SK-N-MC (cell line): ENCODE measurements around the gene RIN1.

Experiments used
- DNase-seq: peaks from one replicate; pipeline ENCODE4 v3.0.0-alpha.2; 2011; ENCODE audit warnings: low read depth, low spot score
- H3K27ac ChIP-seq: fragments of 200-600 bp; sonication (generic); 2 replicates; pipeline ENCODE4 v1.5.1; 2016; ENCODE audit warnings: mixed run types
- H3K36me3 ChIP-seq: fragments of 200-600 bp; sonication (generic); 2 replicates; pipeline ENCODE4 v1.6.1; 2017; ENCODE audit warnings: antibody characterized with exemption, low read length, mixed read lengths; ENCODE audit not compliant: insufficient read depth
- H3K4me3 ChIP-seq: fragments of 200-600 bp; sonication (generic); 2 replicates; pipeline ENCODE4 v1.5.1; 2016
- H3K9ac ChIP-seq: fragments of 200-600 bp; sonication (generic); 2 replicates; pipeline ENCODE4 v1.8.0; 2017; ENCODE audit warnings: mixed run types, mixed read lengths; ENCODE audit not compliant: insufficient read length
- H3K9me3 ChIP-seq: fragments of 200-600 bp; sonication (generic); 2 replicates; pipeline ENCODE4 v1.6.1; 2017; ENCODE audit warnings: low read depth, mild to moderate bottlenecking, antibody characterized with exemption, low read length, moderate library complexity, mixed read lengths
- EZH2 ChIP-seq: fragments of 200-600 bp; sonication (generic); IDR thresholded peaks from one replicate; pipeline ENCODE4 v1.6.1; 2017; ENCODE audit warnings: antibody characterized with exemption
- FOXP2 ChIP-seq: optimal IDR thresholded peaks from 2 replicates; pipeline ENCODE3; 2011; ENCODE audit warnings: mild to moderate bottlenecking, moderate library complexity; ENCODE audit not compliant: insufficient read depth; ENCODE audit errors: extremely low read length, control extremely low read depth
- POLR2AphosphoS5 ChIP-seq: IDR thresholded peaks from 2 replicates; pipeline ENCODE4 v1.6.1; 2012; ENCODE audit warnings: mild to moderate bottlenecking, low read depth, low read length, borderline replicate concordance

The RIN1 gene

DNA sequence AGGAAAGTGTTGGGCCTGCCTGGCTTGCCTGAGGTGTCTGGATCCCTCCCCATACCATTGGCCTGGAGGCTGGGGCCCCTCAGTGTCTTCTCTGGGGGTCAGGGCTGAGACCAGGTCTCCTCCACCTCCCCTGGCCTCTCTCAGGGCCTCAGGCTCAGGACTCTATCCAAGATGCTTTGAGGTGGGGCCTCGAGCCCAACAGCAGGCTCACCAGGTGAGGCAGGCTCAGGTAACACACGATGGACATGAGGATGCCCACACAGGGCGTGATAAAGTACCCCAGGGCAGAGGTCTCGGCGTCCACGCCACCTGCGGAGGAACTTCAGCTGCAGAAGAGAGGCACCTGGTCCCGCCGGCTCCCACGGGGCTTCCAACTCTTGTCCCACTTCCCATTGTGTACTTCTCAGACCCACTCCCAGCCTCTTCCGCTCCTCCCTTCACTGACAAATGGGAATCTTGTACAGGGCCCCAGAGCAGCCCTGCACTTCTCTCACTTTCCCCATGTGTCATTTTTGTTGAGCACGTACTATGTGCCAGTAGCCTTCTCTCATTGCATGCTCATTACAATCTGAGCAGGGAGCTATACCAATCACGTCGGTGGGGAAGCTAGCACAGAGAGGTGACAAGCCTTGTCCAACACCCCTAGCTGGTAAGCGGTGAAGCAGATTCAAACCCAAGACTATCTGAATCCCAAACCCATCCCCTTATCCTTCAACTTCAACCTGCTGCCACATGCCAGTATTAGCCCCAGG lies 31.5 kb upstream of the RIN1 start:
- no peak for DNase-seq
- no peak overlapping the region for H3K4me3 ChIP-seq
- H3K27ac ChIP-seq: no peak overlapping the region
- peaks cover 50% of the 10 kb centered on the region for H3K36me3 ChIP-seq
- no peaks in the 10 kb centered on the region for H3K9me3 ChIP-seq
- TF ChIP-seq FOXP2 (no peak), POLR2AphosphoS5 (no peak), EZH2 (no peak)
- H3K9ac ChIP-seq: no peak overlapping the region

DNA sequence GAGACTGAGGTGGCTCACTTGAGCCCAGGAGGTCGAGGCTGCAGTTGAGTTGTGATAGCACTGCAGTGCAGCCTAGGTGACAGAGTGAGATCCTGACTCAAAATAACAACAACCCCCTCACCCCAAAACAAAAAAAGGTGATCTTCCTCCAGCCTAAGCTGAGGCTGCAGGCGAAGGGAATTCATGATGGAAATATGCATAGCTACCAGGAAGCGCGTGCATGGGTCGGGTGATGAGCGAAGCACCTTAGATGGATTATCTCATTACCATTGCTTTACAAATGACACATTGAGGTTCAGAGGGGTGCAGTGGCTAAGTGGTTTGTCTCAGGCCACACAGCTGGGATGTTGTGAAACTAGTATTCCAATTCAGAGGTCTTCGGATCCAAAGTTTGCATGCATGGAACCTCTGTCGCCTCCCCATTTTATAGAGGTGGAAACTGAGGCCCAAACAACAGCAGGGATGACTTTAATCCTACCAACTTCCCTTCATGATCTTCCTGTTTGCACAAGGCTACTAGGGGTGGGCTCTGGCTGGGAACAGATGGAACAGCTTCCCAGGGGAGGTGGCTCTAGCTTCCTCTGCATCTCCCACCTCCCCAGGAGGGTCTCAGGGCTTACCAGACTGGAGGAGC lies 30.7 kb upstream of the RIN1 start:
- Histone ChIP-seq H3K9ac (no peak overlapping the region), H3K27ac (0 out of 2 replicates have a peak overlapping the region, but pooled peaks have one; percentile 19), H3K36me3 (peaks cover 50% of the 10 kb centered on the region), H3K9me3 (no peaks in the 10 kb centered on the region), H3K4me3 (no peak overlapping the region)
- no peak for DNase-seq
- TF ChIP-seq FOXP2: no peak
- TF ChIP-seq POLR2AphosphoS5: no peak
- TF ChIP-seq EZH2: no peak

DNA sequence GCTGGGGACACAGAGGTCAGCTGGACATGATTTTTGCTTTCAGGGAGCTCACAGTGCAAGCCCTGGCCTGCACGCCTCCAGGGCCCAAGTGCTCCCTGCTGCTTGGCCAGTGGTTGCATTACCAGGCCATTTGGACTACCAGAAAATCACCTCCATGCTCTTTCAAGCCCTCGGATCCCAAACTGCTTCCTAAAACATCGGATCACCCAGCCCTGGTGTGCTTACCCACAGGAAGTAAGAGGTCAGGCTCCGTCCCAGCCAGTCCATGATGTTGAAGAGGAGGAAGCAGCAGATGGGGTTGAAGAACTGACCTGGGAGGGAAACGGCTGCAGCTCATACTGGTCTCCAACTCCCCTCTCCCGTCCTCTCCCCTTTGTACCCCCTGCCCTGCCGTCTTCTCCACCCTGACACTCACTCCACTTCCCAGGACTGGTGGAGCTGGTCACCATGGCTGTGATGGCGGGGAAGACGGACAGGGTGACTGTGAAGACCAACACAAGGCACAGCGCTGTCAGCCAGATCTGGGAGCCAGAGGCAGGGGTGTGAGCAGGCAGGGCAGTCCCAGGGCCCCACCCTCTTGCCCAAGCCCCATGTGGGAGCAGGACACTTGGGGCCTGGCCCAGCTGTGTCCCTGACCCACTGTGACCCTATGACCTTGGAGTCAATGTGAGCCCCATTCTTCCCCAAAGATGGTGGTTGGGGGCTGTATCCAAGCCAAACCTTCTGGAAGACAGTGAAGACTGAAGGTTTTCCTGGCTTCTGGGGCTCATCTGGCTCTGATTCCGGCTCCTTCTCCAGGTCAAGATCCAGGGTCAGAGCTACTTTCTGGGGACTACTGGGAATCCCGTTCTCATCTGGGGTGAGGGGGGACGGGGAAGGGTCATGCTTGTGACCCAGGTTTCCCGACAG lies 29.7 kb upstream of the RIN1 start:
- Histone ChIP-seq H3K9ac (no peak overlapping the region), H3K27ac (0 out of 2 replicates have a peak overlapping the region, but pooled peaks have one; percentile 19), H3K36me3 (peaks cover 50% of the 10 kb centered on the region), H3K9me3 (no peaks in the 10 kb centered on the region), H3K4me3 (no peak overlapping the region)
- DNase-seq: no peak
- TF ChIP-seq FOXP2: no peak
- no peak for TF ChIP-seq EZH2
- peak; percentile 53; the same call in 1 of the 2 replicates for TF ChIP-seq POLR2AphosphoS5

DNA sequence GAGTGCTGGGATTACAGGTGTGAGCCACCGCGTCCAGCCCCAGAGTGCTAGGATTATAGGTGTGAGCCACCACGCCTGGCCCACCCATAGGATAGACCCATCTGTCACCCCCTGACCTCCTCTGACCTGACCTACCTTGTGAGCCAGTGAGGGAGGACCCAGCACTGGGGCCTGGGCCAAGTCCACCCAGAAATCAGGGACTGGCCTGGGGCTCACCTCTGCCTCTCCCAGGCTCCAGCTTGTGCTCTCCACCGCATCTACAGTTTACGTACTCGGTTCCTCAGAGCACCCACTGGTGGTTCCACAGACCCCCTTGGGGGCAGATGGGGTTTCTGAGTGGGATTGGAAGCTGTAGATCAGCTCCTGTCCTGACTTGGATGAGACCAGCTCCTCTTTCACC lies 28.9 kb upstream of the RIN1 start:
- Histone ChIP-seq H3K9me3 (no peaks in the 10 kb centered on the region), H3K9ac (no peak overlapping the region), H3K4me3 (no peak overlapping the region), H3K36me3 (peaks cover 50% of the 10 kb centered on the region), H3K27ac (0 out of 2 replicates have a peak overlapping the region, but pooled peaks have one; percentile 3)
- DNase-seq: no peak
- TF ChIP-seq FOXP2: no peak
- TF ChIP-seq EZH2: no peak
- no peak for TF ChIP-seq POLR2AphosphoS5

DNA sequence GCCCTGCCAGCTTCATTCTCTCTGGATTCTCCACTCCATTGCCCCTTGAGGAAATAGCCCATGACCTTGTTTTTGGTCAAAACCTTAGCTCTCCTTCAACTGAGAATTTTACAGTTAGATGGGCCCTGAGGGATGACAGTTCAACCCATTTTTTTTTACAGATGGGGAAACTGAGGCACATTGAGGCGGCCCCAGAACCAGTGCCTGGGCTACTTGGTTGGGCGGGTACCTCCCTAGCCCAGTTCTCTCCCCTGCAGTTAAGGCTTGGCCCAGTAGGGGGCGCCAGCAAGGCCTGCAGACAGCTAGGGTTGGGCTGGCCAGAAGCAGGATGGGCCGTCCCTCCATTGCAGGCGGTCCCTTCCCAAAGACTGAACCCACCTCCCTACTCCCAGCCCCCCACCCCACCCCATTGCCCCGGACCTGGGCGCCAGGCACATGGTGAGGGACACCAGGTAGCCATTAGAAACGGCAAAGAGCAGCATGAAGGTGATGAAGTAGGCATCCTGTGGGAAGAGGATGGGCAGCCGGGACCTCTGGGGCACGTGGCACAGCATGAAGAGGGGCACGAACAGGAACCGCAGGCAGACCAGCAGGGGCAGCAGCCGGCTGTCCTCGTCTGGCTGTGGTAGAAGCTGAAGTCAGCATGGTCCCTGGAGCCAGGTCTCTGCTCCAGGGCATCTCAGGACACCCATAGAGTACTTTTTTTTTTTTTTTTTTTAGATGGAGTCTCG lies 27.7 kb upstream of the RIN1 start:
- H3K27ac ChIP-seq: 0 out of 2 replicates have a peak overlapping the region, but pooled peaks have one; percentile 2
- no peak overlapping the region for H3K4me3 ChIP-seq
- no peaks in the 10 kb centered on the region for H3K9me3 ChIP-seq
- H3K36me3 ChIP-seq: peaks cover 43% of the 10 kb centered on the region
- TF ChIP-seq FOXP2: no peak
- peak; percentile 23; the same call in 1 of the 2 replicates for TF ChIP-seq POLR2AphosphoS5
- no peak for TF ChIP-seq EZH2
- no peak overlapping the region for H3K9ac ChIP-seq
- DNase-seq: no peak

DNA sequence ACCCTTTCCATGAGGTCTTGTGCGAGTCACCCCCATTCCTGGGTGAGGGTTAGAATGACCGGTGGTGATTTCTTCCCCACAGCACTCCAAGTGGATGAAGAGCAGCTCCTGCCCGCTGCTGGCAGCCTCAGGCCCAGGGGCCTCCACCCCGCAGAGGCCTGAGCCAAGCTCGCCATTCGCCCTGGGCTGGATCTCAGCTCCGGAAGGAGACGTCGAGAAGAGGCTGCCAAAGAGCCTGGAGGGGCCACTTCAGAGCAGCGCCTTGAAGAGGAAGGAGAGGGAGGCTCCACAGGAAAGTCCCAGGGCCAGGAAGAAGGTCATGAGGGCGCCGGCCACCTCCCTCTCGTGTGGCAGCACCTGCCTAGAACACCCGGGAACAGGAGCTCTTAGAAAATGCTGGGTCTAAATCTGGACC lies 27.0 kb upstream of the RIN1 start:
- H3K27ac ChIP-seq: 0 out of 2 replicates have a peak overlapping the region, but pooled peaks have one; percentile 2
- no peaks in the 10 kb centered on the region for H3K9me3 ChIP-seq
- no peak overlapping the region for H3K4me3 ChIP-seq
- TF ChIP-seq EZH2 (no peak), FOXP2 (no peak), POLR2AphosphoS5 (no peak)
- H3K9ac ChIP-seq: no peak overlapping the region
- DNase-seq: no peak
- H3K36me3 ChIP-seq: peaks cover 35% of the 10 kb centered on the region

DNA sequence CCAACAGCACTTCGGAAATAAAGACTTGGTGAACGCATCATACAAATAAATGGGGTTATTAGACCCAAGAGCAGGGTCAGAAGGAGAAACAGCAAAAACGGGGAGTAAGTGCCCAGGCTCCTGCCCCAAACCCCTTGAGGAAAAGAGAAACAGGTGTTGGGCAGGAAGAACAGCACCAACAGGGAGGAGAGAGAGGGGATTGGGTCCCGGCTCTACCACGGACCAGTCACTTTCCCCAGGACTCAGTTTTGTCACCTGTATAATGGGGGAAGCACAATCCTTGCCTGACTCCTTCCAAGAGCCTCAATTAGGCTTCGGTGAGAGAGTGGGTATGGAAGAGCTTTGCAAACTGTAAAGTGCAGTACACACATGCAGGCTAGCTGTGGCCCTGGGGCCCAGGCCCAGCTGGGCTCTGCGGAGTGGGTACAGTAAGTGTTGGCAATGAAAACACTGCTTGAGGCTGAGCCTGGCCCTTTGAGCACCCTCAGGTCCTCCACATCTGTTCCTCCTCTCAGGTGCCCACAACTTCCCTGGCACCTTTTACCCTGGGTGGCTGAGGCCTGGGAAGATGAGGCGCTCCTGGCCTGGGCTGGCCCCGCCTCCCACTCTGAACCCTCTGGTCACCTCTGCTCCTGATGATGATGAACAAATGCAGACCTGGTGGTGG lies 26.4 kb upstream of the RIN1 start:
- peaks cover 29% of the 10 kb centered on the region for H3K36me3 ChIP-seq
- TF ChIP-seq POLR2AphosphoS5: peak; percentile 13
- no peak for TF ChIP-seq FOXP2
- no peak for TF ChIP-seq EZH2

DNA sequence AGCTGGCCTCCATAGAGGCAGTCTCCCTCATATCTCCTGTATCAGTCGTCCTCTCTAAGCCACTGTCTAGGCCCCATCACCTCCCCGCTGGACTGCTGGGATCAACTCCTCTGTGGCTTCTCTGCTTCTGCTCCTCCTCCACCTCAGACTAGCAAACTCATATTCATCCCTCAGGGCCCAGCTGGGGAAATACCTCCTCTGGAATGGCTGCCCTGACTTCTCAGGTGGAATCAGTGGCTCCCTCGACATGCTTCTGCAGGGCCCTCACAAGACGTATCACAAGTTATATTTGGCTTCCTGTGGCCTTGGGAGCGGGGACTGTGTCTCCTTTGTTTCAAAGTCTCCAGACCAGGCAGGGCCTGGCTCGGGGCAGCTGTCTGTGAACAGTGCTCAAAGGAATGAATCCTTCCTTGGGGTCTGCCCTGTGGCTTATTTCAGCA lies 25.3 kb upstream of the RIN1 start:
- H3K36me3 ChIP-seq: peaks cover 20% of the 10 kb centered on the region
- no peaks in the 10 kb centered on the region for H3K9me3 ChIP-seq
- peak overlapping the region; percentile 60; the same call in 1 of the 2 replicates for H3K27ac ChIP-seq
- H3K4me3 ChIP-seq: no peak overlapping the region
- no peak for TF ChIP-seq FOXP2
- peak; percentile 72 for TF ChIP-seq POLR2AphosphoS5
- no peak for TF ChIP-seq EZH2
- DNase-seq: no peak
- no peak overlapping the region for H3K9ac ChIP-seq

More for the DNA sequence above, 26.4 kb upstream of the RIN1 start:
- DNase-seq: no peak
- no peak overlapping the region for H3K4me3 ChIP-seq
- H3K9ac ChIP-seq: no peak overlapping the region
- no peaks in the 10 kb centered on the region for H3K9me3 ChIP-seq
- no peak overlapping the region for H3K27ac ChIP-seq
